Caco-2 (cell line): Measurements from ENCODE around the gene MFRP. TPM values are rescaled to one million over a fixed set of nuclear protein-coding genes. Genes with fewer than 3 reads are reported as not detected.

Experiments
- BruUV-seq: library from RNA; stranded (reverse); fragments of 400-500 nt; replicated peaks from 2 replicates; lab custom pipeline; 2021; lab: Mats Ljungman, UMichigan
- CTCF ChIA-PET: fragments of 300-600 bp; sonication (Branson Sonifier 250); formaldehyde crosslinking; loops from one replicate; lab custom pipeline; 2022; ENCODE audit warnings: antibody characterized with exemption; lab: Charles Lee
- POLR2A ChIA-PET: fragments of 300-600 bp; sonication (Branson Sonifier 250); formaldehyde crosslinking; loops from one replicate; lab custom pipeline; 2022; ENCODE audit warnings: antibody characterized with exemption; lab: Charles Lee
- DNase-seq, 2 experiments: peaks; one replicate each; pipeline versions ENCODE4 v3.0.0 to v3.0.0-alpha.2; 2020 to 2022
- H3K27me3 ChIP-seq: replicated peaks from 2 replicates; pipeline ENCODE4 v1.6.0; 2011; ENCODE audit warnings: low read length; ENCODE audit not compliant: control insufficient read depth, insufficient read depth
- H3K36me3 ChIP-seq: 2 replicates; pipeline ENCODE4 v1.5.1; 2011; ENCODE audit warnings: low read length; ENCODE audit not compliant: control insufficient read depth, insufficient read depth
- H3K4me1 ChIP-seq: fragments of 250-450 bp; sonication (Bioruptor Pico); 2 replicates; pipeline ENCODE4 v1.5.1; 2020; ENCODE audit warnings: mild to moderate bottlenecking
- H3K4me3 ChIP-seq: 2 replicates; pipeline ENCODE4 v1.5.1; 2011; ENCODE audit warnings: low read depth, mild to moderate bottlenecking, control low read depth, low read length
- H3K9me3 ChIP-seq: fragments of 250-450 bp; sonication (Bioruptor Pico); 2 replicates; pipeline ENCODE4 v1.5.1; 2020; ENCODE audit warnings: mild to moderate bottlenecking, moderate library complexity
- H3K27ac Mint-ChIP-seq: one replicate; pipeline ENCODE4 v1.8.0; 2022; ENCODE audit warnings: mixed read lengths; ENCODE audit not compliant: unreplicated experiment
- H3K27me3 Mint-ChIP-seq: one replicate; pipeline ENCODE4 v1.8.0; 2022; ENCODE audit warnings: mixed read lengths; ENCODE audit not compliant: insufficient read depth, unreplicated experiment
- H3K36me3 Mint-ChIP-seq: one replicate; pipeline ENCODE4 v1.8.0; 2022; ENCODE audit warnings: mild to moderate bottlenecking, mixed read lengths; ENCODE audit not compliant: insufficient read depth, unreplicated experiment
- H3K4me1 Mint-ChIP-seq: one replicate; pipeline ENCODE4 v1.8.0; 2022; ENCODE audit warnings: low read depth, mixed read lengths; ENCODE audit not compliant: unreplicated experiment
- H3K4me3 Mint-ChIP-seq: one replicate; pipeline ENCODE4 v1.8.0; 2022; ENCODE audit warnings: mild to moderate bottlenecking, moderate library complexity, mixed read lengths; ENCODE audit not compliant: unreplicated experiment
- H3K9me3 Mint-ChIP-seq: one replicate; pipeline ENCODE4 v1.8.0; 2022; ENCODE audit warnings: mixed read lengths; ENCODE audit not compliant: unreplicated experiment
- intact Hi-C: fragments of 100-400 bp; cut with micrococcal nuclease; formaldehyde crosslinking; loops from one replicate; pipeline ENCODE4 v1.10.0; 2022; ENCODE audit not compliant: unreplicated experiment
- total RNA-seq: library from RNA; stranded (reverse); gene quantifications from 2 replicates; pipeline ENCODE4 v1.2.3, GENCODE V29; 2022
- TF ChIP-seq, protein P1 (sequence below), 2 experiments: fragments of 200-600 bp in 1 of 2; IDR thresholded peaks; 1 replicate in 1 of 2; 2 replicates in 1 of 2; pipeline versions ENCODE4 v1.5.1 to v1.8.0; 2011 to 2022; ENCODE audit warnings: antibody characterized with exemption in 1 of 2, control low read depth in 1 of 2, inconsistent platforms in 1 of 2, low read depth in 1 of 2, low read length in 1 of 2, mild to moderate bottlenecking in 1 of 2, moderate library complexity in 1 of 2; ENCODE audit not compliant: insufficient read depth in 1 of 2, severe bottlenecking in 1 of 2, unreplicated experiment in 1 of 2

MFRP gene
- total RNA-seq, 1 experiment from 2014 or later = not detected

DNA sequence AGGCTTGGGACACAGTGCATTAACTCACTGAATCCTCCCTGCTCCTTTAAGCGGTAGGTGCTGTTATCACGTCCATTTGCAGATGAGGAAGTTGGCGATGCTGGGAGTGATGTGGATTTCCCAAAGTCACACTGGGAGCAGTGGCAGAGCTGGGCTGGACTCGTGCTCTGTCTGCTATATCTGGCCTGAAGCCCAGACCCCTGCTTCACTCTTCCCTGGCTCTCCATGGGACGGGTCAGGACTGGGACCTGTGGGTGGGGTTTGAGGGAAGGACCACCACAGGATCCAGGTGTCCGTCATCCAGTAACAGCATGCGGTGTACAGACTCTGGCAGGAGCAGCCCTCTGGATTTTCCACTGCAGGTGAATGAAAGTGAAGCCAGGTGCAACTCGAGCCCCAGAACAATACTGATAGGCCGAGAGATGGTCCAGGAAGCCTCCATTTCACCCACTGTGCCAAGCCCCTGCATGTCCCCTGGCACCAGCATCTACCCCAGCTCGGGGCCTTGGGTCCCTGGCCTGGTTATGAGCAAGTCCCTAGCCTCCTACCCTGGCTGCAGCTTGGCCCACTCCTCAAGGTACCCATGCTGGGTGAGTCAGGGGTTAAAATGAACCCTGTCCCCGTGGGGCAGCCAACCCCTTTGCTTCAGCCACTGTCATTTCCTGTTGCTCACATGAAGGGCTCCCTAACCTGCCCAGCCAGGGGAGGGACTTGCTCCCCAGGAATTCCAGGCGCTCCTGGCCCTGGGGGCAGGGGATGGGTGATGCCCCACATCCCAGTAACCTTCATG lies 30.8 kb upstream of the MFRP start:
- no peaks in the 10 kb centered on the region for H3K36me3 Mint-ChIP-seq
- BruUV-seq = no TSS peak
- TF ChIP-seq, protein P1, sequence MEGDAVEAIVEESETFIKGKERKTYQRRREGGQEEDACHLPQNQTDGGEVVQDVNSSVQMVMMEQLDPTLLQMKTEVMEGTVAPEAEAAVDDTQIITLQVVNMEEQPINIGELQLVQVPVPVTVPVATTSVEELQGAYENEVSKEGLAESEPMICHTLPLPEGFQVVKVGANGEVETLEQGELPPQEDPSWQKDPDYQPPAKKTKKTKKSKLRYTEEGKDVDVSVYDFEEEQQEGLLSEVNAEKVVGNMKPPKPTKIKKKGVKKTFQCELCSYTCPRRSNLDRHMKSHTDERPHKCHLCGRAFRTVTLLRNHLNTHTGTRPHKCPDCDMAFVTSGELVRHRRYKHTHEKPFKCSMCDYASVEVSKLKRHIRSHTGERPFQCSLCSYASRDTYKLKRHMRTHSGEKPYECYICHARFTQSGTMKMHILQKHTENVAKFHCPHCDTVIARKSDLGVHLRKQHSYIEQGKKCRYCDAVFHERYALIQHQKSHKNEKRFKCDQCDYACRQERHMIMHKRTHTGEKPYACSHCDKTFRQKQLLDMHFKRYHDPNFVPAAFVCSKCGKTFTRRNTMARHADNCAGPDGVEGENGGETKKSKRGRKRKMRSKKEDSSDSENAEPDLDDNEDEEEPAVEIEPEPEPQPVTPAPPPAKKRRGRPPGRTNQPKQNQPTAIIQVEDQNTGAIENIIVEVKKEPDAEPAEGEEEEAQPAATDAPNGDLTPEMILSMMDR (IDR thresholded peaks at IDR 0.05; ENCODE audit: insufficient read depth in 1 of 2, low read depth in 1 of 2, low read length in 1 of 2, severe bottlenecking in 1 of 2, unreplicated experiment in 1 of 2) = no peak
- peaks cover 3% of the 10 kb centered on the region for H3K27me3 Mint-ChIP-seq
- H3K9me3 Mint-ChIP-seq = no peaks in the 10 kb centered on the region
- Histone ChIP-seq H3K4me1 (peaks cover 17% of the 10 kb centered on the region), H3K27me3 (no peaks in the 10 kb centered on the region), H3K4me3 (no peak overlapping the region), H3K9me3 (no peaks in the 10 kb centered on the region), H3K36me3 (no peaks in the 10 kb centered on the region)
- ChIA-PET POLR2A (no interaction called here), CTCF (interaction anchor here (1.0 to 11.8 kb wide), 3 partner anchors 9 to 98 kb away, joined by 3 to 220 read pairs (median 6); partner anchors contain the start of gene C1QTNF5)
- H3K27ac Mint-ChIP-seq = no peak overlapping the region
- DNase-seq = no peak
- intact Hi-C loops = no loop called here
- peaks cover 14% of the 10 kb centered on the region for H3K4me1 Mint-ChIP-seq
- H3K4me3 Mint-ChIP-seq = no peak overlapping the region

DNA sequence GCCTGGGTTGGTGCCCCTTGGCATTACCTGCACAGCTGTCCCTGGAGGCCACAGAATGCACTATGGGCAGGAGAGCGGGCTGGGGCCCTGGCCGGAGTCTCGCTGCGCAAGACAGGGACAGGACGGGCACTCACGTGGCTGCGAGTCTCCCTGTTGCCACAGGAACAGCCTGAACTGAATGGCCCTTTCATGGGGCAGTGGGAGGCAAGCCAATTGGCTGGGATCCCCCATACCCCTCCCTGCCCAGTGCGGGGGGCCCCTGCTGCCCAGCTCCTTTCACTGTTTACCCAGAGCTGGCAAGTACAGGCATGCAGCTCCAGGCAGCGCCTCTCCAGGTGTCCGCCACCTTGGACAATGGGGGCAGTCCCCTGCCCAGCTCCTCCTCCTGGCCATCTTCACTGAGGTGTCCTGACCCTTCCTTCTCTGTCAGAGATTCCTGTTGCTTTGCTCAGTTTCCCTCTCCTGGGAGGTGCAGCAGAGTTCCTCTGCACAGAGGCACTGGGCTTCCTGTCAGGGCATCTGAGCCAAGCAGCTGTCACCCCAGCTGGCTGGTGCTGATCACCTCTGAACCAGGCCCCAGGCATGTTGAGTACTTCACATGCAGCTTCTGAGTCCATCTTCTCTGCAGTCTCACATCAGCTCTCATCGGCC lies 29.8 kb upstream of the MFRP start:
- no TSS peak for BruUV-seq
- Mint-ChIP-seq H3K9me3 (no peaks in the 10 kb centered on the region), H3K4me3 (no peak overlapping the region), H3K4me1 (peaks cover 14% of the 10 kb centered on the region), H3K27ac (no peak overlapping the region), H3K27me3 (no peaks in the 10 kb centered on the region), H3K36me3 (no peaks in the 10 kb centered on the region)
- TF ChIP-seq, protein P1 (IDR thresholded peaks at IDR 0.05; ENCODE audit: insufficient read depth in 1 of 2, low read depth in 1 of 2, low read length in 1 of 2, severe bottlenecking in 1 of 2, unreplicated experiment in 1 of 2) = no peak
- Histone ChIP-seq H3K4me1 (peaks cover 17% of the 10 kb centered on the region), H3K27me3 (no peaks in the 10 kb centered on the region), H3K36me3 (no peaks in the 10 kb centered on the region), H3K4me3 (no peak overlapping the region), H3K9me3 (no peaks in the 10 kb centered on the region)
- CTCF ChIA-PET = interaction anchor here (1.0 to 11.8 kb wide), 3 partner anchors 14 to 42 kb away, joined by 3 to 220 read pairs (median 37); partner anchors contain the start of genes C1QTNF5 and RNF26
- DNase-seq = no peak
- intact Hi-C loops = no loop called here
- POLR2A ChIA-PET = no interaction called here

DNA sequence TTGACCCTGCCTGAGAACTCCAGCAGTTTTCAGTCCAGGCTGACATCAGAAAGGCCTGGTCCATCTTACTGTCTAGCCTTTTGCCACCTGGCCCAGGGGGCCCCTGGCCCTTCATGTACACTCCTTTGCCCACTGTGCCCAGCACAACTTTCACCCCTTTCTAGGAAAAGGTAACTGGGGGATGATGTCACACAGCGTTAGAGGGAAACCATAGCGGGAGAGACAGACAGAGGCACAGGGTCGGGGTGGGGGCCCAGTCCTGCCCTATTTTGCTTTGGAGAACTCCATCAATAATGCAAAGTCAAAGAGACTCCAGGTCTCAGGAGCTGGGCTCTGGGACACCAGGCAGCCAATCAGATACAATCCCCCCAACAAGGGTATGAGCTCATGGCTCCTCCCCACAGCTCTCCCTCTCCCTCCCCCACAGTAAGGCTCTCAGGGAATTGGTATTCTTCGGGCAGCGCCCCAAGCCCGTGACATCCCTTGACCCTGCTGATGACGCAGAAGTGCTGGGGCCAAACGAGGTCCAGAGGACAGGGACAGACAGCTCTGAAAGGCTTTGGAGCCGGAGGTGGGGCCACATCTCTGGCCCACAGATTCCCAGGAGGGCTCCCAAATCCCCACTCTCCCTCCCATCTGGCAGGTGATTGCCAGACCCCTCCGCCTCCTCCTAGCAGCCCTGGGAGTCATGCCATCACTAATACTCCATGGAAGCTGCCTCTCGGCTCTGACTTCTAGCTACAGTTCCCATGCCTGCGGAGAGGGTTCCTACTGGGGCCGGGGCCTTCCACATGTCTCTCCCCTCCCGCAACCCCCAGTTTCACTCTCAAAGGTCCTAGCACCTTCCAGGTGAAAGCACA lies 29.1 kb upstream of the MFRP start:
- H3K9me3 Mint-ChIP-seq = no peaks in the 10 kb centered on the region
- H3K4me1 Mint-ChIP-seq = peaks cover 16% of the 10 kb centered on the region
- no peak overlapping the region for H3K4me3 Mint-ChIP-seq
- no peaks in the 10 kb centered on the region for H3K27me3 Mint-ChIP-seq
- Histone ChIP-seq H3K36me3 (no peaks in the 10 kb centered on the region), H3K27me3 (no peaks in the 10 kb centered on the region), H3K4me3 (no peak overlapping the region), H3K4me1 (peaks cover 20% of the 10 kb centered on the region), H3K9me3 (no peaks in the 10 kb centered on the region)
- BruUV-seq = no TSS peak
- intact Hi-C loops = loop anchor here (2.0 kb wide), 1 partner anchor 231 kb away; no protein-coding TSS in a partner anchor
- TF ChIP-seq, protein P1 (IDR thresholded peaks at IDR 0.05; ENCODE audit: insufficient read depth in 1 of 2, low read depth in 1 of 2, low read length in 1 of 2, severe bottlenecking in 1 of 2, unreplicated experiment in 1 of 2) = no peak
- DNase-seq = no peak
- POLR2A ChIA-PET = no interaction called here
- H3K36me3 Mint-ChIP-seq = no peaks in the 10 kb centered on the region
- CTCF ChIA-PET = interaction anchor here (1.0 to 11.8 kb wide), 4 partner anchors 13 to 53 kb away, joined by 3 to 220 read pairs (median 34); partner anchors contain the start of genes C1QTNF5 and RNF26
- no peak overlapping the region for H3K27ac Mint-ChIP-seq
